Urinary bladder (tissue), 4 donors: ENCODE results near the gene CAPN5. TPM values are rescaled to one million over a fixed set of nuclear protein-coding genes. Genes with fewer than 3 reads are reported as not detected.

Source experiments
- DNase-seq: peaks from one replicate; pipeline ENCODE4 v3.0.0-alpha.2; 2015; ENCODE audit errors: extremely low spot score
- H3K27ac ChIP-seq: one replicate; pipeline ENCODE4 v1.5.1; 2013; ENCODE audit warnings: low read depth, mild to moderate bottlenecking, moderate library complexity
- H3K36me3 ChIP-seq: one replicate; pipeline ENCODE4 v1.6.1; 2013; ENCODE audit warnings: mild to moderate bottlenecking, moderate library complexity; ENCODE audit not compliant: insufficient read depth
- H3K4me1 ChIP-seq: one replicate; pipeline ENCODE4 v1.6.1; 2013; ENCODE audit warnings: mild to moderate bottlenecking, moderate library complexity; ENCODE audit not compliant: insufficient read depth
- H3K4me3 ChIP-seq: one replicate; pipeline ENCODE4 v1.5.1; 2013; ENCODE audit warnings: low read depth, low read length
- WGBS: extraction: QIAGEN DNeasy Blood & Tissue Kit; methylation state at CpG from one replicate; pipeline ENCODE4 v1.1.7; 2013; 5-methylcytosine and 5-hydroxymethylcytosine counted together
- polyA plus RNA-seq: library from polyadenylated mRNA; stranded (reverse); fragments of 200-250 nt; gene quantifications from one replicate; pipeline ENCODE4 v1.2.3, GENCODE V29; 2013
- total RNA-seq: library from RNA; depleted of rRNA; stranded (reverse); fragments of >200 nt; gene quantifications from one replicate; pipeline ENCODE4 v1.2.3, GENCODE V29; 2014
- donor health status: healthy with polysubstance abuse.
- donor health status: healthy.

CAPN5 gene
- total and polyA plus RNA-seq, 2 donors = 14.8 to 17.8 TPM

DNA sequence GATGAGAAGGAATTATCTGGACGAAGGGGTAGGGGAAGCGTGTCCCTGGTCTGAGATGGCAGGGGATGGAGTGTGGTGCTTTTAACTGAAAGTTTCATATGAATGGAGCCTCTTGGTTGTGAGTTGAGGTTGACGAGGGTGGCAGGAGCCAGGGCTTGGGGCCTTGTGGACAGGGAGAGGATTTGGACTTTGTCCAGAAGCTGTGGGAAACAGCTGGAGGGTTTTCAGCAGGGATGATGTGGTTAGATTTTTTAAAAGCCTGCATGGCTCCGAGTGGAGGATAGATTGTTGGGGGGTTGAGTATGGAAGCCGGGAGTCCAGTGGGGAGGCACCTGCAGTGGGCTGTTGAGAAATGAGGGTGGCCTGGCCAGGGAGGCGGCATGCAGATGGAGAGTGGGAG is 86.1 kb downstream of the CAPN5 start:
- Histone ChIP-seq H3K4me3 (no peak overlapping the region), H3K36me3 (no peaks in the 10 kb centered on the region), H3K27ac (no peak overlapping the region), H3K4me1 (no peaks in the 10 kb centered on the region)
- no peak for DNase-seq
- 75% methylated on average over 6 of the region's 6 CpGs for WGBS

DNA sequence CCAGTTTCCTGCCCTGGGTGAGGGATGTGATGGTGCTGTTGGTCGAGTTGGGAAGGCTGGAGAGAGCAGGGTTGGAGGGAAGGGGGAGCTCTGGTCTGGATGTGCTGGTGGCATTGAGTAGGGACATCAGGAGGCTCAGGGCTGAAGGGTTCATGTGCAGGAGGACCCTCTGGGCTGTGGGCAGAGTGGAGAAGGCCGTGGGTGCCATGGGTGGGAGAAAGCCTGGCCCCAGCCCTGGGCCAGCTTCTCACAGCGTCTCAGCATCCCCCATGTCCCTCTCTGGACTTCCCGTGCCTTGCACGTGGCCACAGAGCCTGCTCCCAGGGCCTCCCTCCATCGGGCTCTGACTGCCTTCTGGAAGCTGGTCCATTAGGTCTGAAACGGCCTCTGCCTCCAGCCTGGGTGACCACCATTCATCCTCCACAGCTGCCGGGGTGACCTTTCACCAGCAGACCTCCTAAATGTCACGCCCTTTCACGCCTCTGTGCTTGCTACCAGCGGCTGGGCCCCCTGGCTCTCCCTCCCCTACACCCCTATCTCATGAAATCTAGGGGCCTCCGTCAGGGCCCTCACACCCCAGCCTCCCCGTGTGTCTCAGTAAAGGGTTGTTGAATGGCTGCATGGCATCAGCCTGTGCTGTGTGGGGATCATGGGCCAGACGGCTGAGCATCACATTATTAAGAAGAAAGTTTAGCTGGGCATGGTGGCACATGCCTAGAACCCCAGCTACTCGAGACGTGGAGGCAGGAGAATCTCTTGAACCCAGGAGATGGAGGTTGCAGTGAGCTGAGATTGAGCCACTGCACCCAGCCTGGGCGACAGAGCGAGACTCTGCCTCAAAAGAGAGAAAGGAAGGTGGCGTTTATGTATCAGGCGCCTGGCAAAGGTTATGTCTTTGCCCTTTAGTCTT is 86.8 kb downstream of the CAPN5 start:
- no peak overlapping the region for H3K4me3 ChIP-seq
- DNase-seq = no peak
- H3K36me3 ChIP-seq = no peaks in the 10 kb centered on the region
- H3K27ac ChIP-seq = no peak overlapping the region
- H3K4me1 ChIP-seq = no peaks in the 10 kb centered on the region
- WGBS = 85% methylated on average over 20 of the region's 20 CpGs

DNA sequence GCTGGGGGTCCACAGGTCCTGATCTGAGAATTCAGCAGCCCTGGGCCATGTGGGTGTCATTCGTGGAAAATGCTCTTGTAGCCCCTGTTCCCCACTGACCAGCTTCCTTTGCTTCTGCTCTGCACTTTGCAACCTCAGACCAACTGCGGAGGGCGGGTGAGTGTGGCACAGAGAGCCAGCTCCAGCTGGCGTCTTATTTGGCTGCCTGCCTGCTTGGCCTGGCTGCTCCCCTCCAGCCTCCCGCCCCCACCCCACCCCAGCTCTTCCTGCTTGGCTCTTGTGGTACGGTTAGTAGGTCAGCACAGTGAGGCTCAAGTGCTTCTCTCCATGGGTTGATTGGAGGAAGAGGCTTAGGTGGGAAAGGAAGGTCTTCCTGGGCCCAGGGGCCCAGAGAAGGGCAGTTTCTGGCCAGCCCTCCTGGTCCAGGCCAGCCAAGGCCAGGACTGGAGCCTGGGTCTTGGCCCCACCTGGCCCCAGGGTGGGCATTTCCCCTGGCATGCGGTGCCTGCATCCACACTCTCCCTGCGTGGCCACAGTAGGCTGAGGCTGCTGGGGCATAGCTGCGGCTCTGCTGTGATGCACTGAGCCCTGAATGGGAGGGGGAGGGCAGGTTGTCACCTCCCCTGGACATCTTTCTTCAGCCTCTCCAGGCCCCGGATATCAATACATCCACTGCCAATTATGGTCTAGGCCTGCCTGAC is 87.8 kb downstream of the CAPN5 start:
- H3K27ac ChIP-seq = no peak overlapping the region
- WGBS = 70% methylated on average over 10 of the region's 10 CpGs
- no peak for DNase-seq
- H3K36me3 ChIP-seq = no peaks in the 10 kb centered on the region
- no peak overlapping the region for H3K4me3 ChIP-seq
- H3K4me1 ChIP-seq = no peaks in the 10 kb centered on the region

DNA sequence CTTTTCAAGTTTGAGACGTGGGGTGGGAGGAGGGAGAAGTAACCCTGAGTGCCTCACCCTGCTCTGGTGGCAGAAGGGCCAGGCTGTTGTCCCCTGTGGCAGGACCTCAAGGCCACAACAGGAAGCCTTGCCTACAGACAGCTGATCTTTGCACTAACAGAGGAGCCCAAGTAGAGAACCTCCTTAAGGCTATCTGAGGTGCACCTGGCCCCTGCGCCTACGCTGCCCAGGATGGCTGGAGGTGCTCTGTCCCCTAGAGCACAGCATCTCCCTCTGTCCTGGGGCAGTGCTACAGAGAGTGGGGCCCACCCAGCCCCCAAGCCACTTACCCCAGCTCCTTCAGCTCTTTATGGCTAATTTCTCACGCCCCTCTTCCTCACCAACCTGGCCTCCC is 88.3 kb downstream of the CAPN5 start:
- no peaks in the 10 kb centered on the region for H3K36me3 ChIP-seq
- 98% methylated on average over 3 of the region's 4 CpGs for WGBS
- no peak overlapping the region for H3K4me3 ChIP-seq
- DNase-seq = no peak
- H3K27ac ChIP-seq = no peak overlapping the region
- no peaks in the 10 kb centered on the region for H3K4me1 ChIP-seq

DNA sequence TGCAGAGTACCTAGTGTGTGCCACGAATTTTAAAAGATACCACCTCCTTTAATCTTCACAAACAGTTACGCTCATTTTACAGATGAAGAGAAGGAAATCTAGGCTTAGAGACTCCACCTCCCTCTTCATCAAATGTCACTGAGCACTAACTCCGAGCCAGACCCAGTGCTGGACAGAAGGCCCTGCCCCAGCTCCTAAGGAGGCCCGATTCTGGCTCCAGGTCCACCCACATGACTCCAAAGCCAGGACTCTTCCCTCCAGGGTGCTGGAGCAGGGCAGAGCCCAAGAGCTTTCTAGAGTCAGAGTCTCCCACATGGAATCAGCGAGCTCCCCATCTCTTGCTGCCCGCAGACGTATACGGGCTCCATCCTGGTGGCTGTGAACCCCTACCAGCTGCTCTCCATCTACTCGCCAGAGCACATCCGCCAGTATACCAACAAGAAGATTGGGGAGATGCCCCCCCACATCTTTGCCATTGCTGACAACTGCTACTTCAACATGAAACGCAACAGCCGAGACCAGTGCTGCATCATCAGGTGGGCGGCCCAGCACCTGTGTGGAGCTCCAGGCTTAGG is 88.9 kb downstream of the CAPN5 start:
- no peak for DNase-seq
- H3K4me1 ChIP-seq = no peaks in the 10 kb centered on the region
- 92% methylated on average over 13 of the region's 13 CpGs for WGBS
- H3K27ac ChIP-seq = no peak overlapping the region
- no peak overlapping the region for H3K4me3 ChIP-seq
- no peaks in the 10 kb centered on the region for H3K36me3 ChIP-seq

DNA sequence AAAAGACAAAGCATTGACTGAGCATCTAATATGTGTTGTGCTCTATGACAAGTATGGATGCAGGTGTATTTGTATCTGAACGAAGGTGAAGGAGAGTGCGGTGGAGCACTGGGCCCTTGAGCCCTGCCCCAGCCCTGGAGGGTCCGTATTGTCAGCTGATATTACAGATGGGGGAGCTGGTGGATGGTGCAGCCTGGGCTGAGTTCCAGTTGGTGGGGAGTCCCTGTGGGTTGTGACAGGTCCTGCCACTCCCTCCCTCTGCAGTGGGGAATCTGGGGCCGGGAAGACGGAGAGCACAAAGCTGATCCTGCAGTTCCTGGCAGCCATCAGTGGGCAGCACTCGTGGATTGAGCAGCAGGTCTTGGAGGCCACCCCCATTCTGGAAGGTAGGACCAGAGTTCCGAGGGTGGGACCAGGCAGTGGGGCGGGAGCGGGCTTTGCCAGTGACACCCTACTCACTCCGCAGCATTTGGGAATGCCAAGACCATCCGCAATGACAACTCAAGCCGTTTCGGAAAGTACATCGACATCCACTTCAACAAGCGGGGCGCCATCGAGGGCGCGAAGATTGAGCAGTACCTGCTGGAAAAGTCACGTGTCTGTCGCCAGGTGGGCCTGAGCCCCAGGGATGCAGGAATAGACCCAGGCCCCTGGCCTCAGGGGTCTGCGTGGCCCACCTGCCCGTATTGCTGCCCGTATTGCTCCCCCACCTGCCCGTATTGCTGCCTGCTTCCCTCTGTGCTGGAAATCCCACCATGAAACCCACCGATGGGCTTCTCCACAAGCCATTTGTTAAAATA is 89.8 kb downstream of the CAPN5 start:
- H3K36me3 ChIP-seq = no peaks in the 10 kb centered on the region
- H3K4me3 ChIP-seq = no peak overlapping the region
- WGBS = 94% methylated on average over 26 of the region's 26 CpGs
- no peak for DNase-seq
- H3K27ac ChIP-seq = no peak overlapping the region
- no peaks in the 10 kb centered on the region for H3K4me1 ChIP-seq

DNA sequence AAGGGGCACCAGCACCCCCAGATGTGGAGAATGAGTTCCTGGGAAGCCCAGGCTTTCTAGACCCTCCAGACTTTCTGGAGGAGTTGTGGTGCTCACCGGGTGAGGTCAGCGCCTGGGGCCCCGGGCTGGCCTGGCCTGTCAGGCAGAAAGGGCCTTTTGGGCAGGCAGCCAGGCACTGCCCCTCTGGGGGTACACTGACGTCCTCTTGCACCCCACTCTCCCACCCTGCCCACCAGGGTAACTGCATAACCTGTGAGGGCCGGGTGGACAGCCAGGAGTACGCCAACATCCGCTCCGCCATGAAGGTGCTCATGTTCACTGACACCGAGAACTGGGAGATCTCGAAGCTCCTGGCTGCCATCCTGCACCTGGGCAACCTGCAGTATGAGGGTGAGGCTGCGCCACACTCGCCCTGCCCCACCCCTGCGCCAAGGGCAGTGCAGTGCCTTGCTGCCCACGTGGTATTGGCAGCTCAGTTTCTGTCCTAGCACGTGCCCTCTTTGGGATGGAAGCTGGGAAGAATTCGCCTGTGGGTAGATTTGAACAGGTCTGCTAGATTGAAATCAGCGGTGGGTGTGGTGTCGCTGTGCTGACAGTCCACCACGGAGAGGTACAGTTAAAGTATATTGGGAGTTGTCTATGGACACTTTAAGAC is 91.4 kb downstream of the CAPN5 start:
- Histone ChIP-seq H3K27ac (no peak overlapping the region), H3K4me1 (no peaks in the 10 kb centered on the region), H3K4me3 (no peak overlapping the region), H3K36me3 (no peaks in the 10 kb centered on the region)
- 87% methylated on average over 19 of the region's 19 CpGs for WGBS
- no peak for DNase-seq

DNA sequence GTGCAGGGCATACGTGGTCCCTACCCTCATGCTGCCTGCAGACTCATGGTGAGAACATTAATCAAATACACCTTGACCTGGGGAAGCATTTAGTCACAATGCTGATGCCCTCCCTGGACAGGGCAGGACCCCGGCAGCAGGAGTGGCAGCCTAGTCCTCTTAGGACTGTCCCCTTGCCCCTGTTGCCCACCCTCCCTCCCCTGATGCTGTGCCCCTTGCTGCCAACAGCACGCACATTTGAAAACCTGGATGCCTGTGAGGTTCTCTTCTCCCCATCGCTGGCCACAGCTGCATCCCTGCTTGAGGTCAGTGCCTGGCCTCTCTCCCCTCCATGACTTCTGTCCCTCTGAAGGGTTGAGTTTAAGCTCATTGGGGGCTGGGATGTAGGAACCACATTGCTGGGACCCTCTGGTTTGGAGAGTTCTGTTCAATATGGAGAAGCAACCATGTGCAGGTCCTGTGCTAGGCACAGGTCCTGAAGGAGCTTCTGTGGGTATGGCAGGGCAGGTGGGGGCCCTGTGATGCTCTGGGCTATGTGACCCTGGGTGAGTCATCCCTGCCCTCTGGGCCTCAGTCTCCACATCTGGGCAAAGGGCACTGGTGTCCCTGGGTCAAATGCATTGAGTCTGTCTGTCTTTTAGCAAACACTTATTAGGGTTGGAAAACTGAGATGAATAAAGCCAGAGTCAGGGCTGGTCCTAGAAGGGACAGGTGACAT is 92.6 kb downstream of the CAPN5 start:
- no peaks in the 10 kb centered on the region for H3K36me3 ChIP-seq
- no peak overlapping the region for H3K27ac ChIP-seq
- no peak overlapping the region for H3K4me3 ChIP-seq
- WGBS = 90% methylated on average over 4 of the region's 4 CpGs
- DNase-seq = no peak
- no peaks in the 10 kb centered on the region for H3K4me1 ChIP-seq

DNA sequence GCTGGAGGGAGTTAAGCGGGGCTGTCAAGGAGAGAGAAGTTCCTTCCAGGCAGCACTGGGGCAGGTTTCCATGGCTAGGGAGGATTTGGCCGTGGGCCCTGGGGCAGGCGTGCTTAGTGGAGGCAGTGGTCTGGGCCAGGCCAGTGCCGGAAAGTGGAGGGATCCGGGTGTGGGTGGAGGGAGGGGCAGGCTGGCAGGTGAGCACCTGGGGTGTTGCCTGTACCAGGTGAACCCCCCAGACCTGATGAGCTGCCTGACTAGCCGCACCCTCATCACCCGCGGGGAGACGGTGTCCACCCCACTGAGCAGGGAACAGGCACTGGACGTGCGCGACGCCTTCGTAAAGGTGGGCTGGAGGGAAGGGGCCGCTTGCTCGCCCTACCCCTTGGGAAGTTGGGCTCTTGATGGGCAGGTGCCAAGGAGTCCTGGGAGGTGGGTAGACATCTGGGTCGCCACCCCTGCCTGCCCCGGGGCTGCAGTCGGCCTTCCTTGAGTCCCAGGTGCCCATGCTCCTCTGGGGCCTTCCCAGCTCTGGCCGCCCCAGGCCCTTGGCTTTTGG is 93.2 kb downstream of the CAPN5 start:
- no peak for DNase-seq
- no peak overlapping the region for H3K27ac ChIP-seq
- no peaks in the 10 kb centered on the region for H3K36me3 ChIP-seq
- H3K4me1 ChIP-seq = no peaks in the 10 kb centered on the region
- 93% methylated on average over 20 of the region's 20 CpGs for WGBS
- H3K4me3 ChIP-seq = no peak overlapping the region

DNA sequence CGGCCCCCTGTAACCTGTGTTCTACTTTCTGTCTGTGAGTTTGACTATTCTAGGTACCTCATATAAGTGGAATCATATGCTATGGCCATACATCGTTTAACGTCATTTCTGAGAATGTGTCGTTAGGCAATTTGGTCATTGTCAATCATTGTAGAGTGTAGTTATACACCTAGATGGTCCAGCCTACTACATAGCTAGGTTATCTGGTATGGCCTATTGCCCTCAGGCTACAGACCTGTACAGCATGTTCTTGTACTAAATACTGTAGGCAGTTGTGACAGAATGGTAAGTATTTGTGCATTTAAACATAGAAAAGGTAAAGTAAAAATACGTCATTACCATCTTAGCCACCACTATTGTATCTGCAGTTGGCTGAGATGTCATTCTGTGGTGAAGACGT is 96.5 kb downstream of the CAPN5 start:
- no peak overlapping the region for H3K4me3 ChIP-seq
- H3K36me3 ChIP-seq = no peaks in the 10 kb centered on the region
- no peak overlapping the region for H3K27ac ChIP-seq
- WGBS = 88% methylated on average over 6 of the region's 6 CpGs
- no peak for DNase-seq
- H3K4me1 ChIP-seq = no peaks in the 10 kb centered on the region

DNA sequence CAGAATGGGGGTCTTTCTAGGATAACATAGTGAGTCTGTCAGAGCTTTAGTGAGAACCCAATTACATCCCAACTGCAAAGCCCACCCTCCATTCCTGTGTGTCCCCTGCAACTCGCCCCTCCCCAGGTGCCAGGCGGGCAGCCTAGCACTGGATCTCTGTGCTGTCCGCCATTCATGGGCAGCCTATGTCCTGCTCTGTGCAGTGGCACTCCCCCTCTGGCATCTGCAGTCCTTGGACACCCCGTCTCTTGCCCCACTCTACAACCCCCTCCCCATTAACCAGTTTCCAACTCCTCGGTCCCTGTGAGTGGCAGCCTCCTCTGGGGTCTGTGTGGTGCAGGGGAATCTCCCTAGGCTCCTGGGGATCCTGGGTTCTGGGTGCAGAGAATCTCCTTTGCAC is 98.3 kb downstream of the CAPN5 start:
- H3K4me3 ChIP-seq = no peak overlapping the region
- 87% methylated on average over 5 of the region's 5 CpGs for WGBS
- no peaks in the 10 kb centered on the region for H3K36me3 ChIP-seq
- no peak overlapping the region for H3K27ac ChIP-seq
- no peak for DNase-seq
- no peaks in the 10 kb centered on the region for H3K4me1 ChIP-seq

DNA sequence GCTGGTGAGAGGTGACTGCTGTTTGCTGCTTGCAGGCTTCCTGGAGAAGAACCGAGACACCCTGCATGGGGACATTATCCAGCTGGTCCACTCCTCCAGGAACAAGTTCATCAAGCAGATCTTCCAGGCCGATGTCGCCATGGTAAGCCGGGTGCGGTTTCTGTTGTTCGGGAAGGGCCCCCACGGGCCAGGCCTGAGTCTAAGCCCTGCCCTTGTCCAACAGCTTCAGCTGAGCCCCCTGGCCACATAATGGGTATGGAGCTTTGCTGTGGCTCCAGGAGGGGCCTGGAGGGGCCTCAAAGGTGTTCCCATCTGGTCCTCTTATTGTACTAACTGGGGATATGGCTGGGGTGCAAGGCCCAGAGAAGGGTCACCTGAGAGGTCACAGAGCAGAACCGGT is 99.2 kb downstream of the CAPN5 start:
- DNase-seq = no peak

More for the DNA sequence above, 99.2 kb downstream of the CAPN5 start:
- WGBS = 89% methylated on average over 8 of the region's 8 CpGs
- Histone ChIP-seq H3K27ac (no peak overlapping the region), H3K4me3 (no peak overlapping the region), H3K36me3 (no peaks in the 10 kb centered on the region), H3K4me1 (no peaks in the 10 kb centered on the region)
